Fibroblast of pulmonary artery (primary cell): ENCODE measurements around the gene RTL10.

ENCODE experiments used
- DNase-seq: peaks from one replicate; pipeline ENCODE4 v3.0.0-alpha.2; 2010; ENCODE audit warnings: low read depth
- H3K4me3 ChIP-seq: replicated peaks from 2 replicates; pipeline ENCODE4 v1.5.1; 2011; ENCODE audit warnings: low read depth, mild to moderate bottlenecking, control low read depth, low read length, moderate library complexity
- TF ChIP-seq, protein P1 (sequence below): IDR thresholded peaks from 2 replicates; pipeline ENCODE4 v1.5.1; 2011; ENCODE audit warnings: mild to moderate bottlenecking, control low read depth, low read length, inconsistent platforms; ENCODE audit errors: missing control alignments

RTL10 gene

GRCh38 chr22:19823902-19824211, 30.8 kb downstream of the RTL10 start:
- DNase-seq: no peak
- TF ChIP-seq, protein P1, sequence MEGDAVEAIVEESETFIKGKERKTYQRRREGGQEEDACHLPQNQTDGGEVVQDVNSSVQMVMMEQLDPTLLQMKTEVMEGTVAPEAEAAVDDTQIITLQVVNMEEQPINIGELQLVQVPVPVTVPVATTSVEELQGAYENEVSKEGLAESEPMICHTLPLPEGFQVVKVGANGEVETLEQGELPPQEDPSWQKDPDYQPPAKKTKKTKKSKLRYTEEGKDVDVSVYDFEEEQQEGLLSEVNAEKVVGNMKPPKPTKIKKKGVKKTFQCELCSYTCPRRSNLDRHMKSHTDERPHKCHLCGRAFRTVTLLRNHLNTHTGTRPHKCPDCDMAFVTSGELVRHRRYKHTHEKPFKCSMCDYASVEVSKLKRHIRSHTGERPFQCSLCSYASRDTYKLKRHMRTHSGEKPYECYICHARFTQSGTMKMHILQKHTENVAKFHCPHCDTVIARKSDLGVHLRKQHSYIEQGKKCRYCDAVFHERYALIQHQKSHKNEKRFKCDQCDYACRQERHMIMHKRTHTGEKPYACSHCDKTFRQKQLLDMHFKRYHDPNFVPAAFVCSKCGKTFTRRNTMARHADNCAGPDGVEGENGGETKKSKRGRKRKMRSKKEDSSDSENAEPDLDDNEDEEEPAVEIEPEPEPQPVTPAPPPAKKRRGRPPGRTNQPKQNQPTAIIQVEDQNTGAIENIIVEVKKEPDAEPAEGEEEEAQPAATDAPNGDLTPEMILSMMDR: no peak
- H3K4me3 ChIP-seq: no peak overlapping the region

GRCh38 chr22:19823191-19823901, 31.3 kb downstream of the RTL10 start:
- no peak for DNase-seq
- no peak overlapping the region for H3K4me3 ChIP-seq
- TF ChIP-seq, protein P1: no peak

DNA sequence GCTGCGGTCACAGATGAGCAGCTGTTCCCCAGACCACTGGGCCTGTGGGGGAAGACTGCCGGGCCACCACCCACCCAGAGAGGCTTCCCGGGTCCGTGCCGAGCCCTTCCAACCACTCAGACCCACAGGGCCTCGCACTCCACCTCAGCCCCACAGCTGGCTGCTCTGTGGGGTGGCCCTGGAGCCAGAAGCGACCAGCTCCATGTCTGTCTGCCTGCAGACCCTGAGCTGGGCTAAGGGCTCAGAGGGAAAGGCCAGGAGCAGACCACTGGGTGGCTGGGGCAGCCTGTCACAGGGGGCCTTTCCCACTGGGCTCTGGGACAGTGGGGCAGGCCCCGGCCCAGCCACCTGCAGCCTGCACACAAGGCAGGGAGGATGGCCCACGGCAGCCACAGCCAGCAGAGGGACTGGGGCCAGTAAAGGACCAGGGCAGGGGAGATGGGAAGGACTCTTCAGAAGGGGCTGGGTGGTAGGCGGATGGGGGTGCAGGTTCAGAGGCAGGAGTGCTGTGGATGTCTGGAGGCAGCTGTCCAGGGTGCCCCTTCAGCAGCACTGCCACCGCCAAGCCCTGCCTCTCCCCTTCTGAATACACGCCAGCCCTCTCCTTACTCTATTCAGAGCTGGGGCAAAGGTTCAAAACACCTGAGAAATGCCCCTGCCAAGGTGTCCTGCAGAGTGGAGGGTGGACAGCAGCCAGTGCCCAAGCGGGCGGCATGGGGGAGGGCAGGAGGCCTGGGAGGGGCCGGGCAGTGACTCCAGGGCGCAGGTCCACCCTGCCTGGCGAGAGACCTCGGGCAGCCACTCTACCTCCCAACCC, 32.2 kb downstream of the RTL10 start:
- no peak for DNase-seq
- TF ChIP-seq, protein P1: no peak
- H3K4me3 ChIP-seq: no peak overlapping the region

DNA sequence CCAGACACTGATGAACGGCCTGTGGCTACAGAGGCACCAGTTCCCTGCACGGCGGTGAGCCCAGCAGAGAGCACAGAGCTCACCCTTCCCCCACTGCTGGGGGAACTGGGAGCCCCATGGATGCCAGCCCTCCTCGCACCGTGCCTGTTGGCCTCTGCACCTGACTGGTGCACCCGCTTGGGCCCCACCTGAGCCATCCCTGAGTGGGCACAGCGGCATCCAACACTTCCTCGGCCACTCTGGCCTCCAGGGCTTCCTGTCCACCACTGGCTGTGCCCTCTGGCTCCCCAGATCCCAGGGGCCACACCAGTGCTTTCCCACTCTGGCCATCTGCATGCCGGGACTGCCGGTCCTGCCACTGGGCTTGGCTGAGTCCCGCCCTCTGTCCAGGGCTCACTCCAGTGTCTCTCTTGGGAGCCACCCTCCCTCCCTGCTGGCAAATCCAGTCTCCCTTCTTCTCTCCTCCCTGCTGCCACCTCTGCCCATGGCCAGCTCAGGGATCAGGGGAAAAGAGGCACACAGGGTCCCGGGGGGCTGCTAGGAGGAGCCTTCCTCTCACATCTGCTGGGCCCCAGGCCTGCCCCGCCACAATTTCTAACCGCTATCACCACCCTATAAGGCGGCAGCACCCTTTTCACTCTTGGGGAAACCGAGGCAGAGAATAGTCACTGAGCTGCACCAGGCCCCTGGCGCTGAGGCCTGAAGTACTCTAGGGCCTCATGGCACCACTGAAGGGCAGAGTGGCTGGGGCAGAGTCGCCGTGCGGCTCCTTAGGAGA, 33.0 kb downstream of the RTL10 start:
- TF ChIP-seq, protein P1: no peak
- no peak for DNase-seq
- H3K4me3 ChIP-seq: no peak overlapping the region

- TF ChIP-seq, protein P1: no peak
- no peak overlapping the region for H3K4me3 ChIP-seq
- DNase-seq: no peak
These were observed 33.7 kb downstream of the RTL10 start for GRCh38 chr22:19820880-19821522.

DNA sequence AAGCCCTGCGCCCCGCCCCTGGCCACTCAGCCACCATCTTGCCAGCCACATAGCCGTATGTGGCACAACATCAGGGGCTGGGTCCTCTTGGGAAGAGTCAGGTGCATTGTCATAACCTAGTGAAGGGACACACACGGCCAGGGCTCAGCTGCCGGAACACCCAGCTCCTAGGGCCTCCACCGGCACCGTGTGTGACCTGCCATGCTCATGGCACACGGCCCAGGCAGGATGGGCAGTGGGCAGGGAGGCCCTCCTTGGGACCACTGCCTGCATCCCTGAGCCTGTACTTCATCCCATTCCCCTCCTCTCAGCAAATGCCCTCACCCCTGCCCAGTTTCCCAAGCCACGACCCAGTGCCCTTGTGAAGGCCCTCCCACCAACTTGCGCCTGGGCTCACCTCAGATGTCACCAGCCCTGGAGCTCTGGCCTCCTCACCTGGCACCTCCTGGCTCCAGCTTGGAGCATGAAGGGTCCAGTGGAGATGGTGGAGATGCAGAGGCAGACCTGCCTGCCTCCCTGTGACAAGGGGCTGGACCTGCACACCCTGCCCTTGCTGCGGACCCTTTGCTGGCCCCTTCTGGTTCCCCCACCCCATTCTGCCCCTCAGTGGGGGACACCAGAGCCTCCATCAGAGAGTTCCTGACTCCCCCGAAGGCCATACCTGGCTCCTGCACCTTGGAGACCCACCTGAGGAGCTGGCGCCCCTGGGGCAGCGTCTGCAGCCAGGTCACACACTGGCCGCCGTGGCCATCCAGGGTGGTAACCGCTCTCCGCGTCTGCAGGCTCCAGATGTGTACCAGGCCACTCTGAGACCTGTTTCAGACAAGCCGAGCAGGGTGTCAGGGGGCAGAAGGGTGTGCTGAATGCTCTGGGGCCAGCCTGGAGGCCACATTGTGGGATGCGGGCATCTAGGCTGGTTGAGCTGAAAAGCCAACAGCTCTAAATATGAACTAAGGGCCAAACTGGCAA, 34.5 kb downstream of the RTL10 start:
- TF ChIP-seq, protein P1: no peak
- H3K4me3 ChIP-seq: no peak overlapping the region
- DNase-seq: no peak
